ENCODE data around the gene TRMT2A. TPM values are rescaled to one million over a fixed set of nuclear protein-coding genes. Genes with fewer than 3 reads are reported as not detected.

The TRMT2A gene
- total RNA-seq, 1 donor from 2014 or later, result 161 TPM

DNA sequence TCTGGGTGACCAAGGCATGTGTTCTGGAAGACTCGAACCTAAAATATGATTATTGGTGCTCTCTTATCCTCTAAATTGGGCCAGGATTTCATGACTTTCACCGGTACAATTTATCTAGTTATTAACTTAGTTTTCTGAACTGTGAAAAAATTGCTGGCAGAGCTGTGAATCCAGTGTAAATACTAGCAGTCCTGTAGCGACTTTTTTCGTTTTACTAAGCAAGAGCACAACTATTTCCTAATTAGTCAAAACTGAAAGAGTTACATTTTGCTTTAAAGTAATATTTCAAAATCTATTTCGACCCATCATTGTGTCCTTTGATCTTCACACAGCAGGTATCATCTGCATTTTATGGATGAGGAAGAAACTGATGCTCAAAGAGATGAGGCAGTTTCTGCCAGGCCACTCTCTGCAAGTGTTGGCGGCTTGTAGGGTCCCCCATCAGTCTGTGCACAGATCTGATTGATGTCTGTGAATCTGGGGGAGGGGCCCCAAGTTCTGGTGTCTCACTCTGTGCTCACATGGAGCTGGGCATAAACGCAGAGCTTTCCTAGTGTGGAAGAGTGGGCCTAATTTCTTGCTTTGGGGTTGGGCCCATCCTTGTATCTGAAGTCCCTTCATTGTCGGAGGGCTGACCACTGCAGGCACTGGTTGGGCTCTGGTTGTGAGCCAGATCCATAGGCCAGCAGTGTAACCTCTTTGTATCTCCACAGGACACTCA lies 1.4 kb upstream of the TRMT2A start:
- intact Hi-C loops (cut with DNase I), result loop anchor here (10.0 kb wide), 2 partner anchors 154 to 404 kb away; partner anchors contain the start of gene SEPTIN5
- Histone ChIP-seq H3K9me3 (no peaks in the 10 kb centered on the region), H3K27ac (peak overlapping the region in 1 of 2 donors; percentile 85), H3K4me1 (peaks cover 6 to 18% of the 10 kb centered on the region in 2 donors), H3K27me3 (no peaks in the 10 kb centered on the region), H3K36me3 (peaks cover 21 to 51% of the 10 kb centered on the region in 2 donors), H3K4me3 (peak overlapping the region; percentile 68 to 85)
- TF ChIP-seq, protein P1, sequence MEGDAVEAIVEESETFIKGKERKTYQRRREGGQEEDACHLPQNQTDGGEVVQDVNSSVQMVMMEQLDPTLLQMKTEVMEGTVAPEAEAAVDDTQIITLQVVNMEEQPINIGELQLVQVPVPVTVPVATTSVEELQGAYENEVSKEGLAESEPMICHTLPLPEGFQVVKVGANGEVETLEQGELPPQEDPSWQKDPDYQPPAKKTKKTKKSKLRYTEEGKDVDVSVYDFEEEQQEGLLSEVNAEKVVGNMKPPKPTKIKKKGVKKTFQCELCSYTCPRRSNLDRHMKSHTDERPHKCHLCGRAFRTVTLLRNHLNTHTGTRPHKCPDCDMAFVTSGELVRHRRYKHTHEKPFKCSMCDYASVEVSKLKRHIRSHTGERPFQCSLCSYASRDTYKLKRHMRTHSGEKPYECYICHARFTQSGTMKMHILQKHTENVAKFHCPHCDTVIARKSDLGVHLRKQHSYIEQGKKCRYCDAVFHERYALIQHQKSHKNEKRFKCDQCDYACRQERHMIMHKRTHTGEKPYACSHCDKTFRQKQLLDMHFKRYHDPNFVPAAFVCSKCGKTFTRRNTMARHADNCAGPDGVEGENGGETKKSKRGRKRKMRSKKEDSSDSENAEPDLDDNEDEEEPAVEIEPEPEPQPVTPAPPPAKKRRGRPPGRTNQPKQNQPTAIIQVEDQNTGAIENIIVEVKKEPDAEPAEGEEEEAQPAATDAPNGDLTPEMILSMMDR (IDR thresholded peaks at IDR 0.05), result no peak
- DNase-seq (ENCODE audit: low spot score in 2 of 2), result no peak

DNA sequence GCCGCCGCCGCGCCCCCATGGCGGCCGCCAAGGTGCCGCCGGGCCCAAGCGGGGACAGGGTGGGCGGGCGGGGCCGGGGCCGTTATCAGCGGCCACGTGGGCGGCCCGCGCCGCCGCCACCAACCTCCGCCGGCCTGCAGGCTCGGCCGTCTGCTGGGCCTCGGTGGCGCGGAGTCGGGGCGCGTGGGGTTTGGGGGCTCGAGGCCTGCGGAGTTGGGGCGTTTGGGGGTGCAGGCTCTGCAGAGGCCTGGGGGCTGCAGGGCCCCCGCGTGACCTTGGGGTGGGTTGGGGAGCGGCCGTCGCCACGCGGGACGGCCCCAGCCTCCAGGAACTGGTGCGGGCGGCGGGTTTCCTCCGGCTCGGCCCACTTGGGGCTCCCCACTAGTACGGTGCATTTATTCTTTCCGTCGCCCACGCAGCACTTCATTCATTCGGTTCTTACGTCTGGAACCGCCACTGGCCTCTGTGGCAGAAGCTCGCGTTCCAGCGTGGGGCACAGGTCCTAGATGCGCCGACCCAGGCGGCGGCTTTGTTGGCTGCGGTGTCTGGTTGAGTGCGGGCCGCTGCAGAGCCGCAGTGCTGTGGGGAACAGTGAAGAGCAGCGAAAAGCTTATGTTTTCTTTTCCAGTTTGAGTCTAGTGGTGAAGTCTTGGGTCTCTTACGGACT lies 740 bp upstream of the TRMT2A start:
- peak overlapping the region; percentile 83 to 85 for H3K27ac ChIP-seq
- H3K9me3 ChIP-seq, result no peaks in the 10 kb centered on the region
- peaks cover 6 to 18% of the 10 kb centered on the region in 2 donors for H3K4me1 ChIP-seq
- intact Hi-C loops (cut with DNase I), result loop anchor here (1.0 to 10.0 kb wide), 5 partner anchors 14 to 403 kb away; partner anchors contain the start of genes DGCR8, SEPTIN5, TANGO2 and ZDHHC8
- H3K27me3 ChIP-seq, result no peaks in the 10 kb centered on the region
- no peak for DNase-seq (ENCODE audit: low spot score in 2 of 2)
- H3K36me3 ChIP-seq, result peaks cover 25 to 58% of the 10 kb centered on the region in 2 donors
- H3K4me3 ChIP-seq, result peak overlapping the region; percentile 68 to 85
- TF ChIP-seq, protein P1 (IDR thresholded peaks at IDR 0.05), result no peak

DNA sequence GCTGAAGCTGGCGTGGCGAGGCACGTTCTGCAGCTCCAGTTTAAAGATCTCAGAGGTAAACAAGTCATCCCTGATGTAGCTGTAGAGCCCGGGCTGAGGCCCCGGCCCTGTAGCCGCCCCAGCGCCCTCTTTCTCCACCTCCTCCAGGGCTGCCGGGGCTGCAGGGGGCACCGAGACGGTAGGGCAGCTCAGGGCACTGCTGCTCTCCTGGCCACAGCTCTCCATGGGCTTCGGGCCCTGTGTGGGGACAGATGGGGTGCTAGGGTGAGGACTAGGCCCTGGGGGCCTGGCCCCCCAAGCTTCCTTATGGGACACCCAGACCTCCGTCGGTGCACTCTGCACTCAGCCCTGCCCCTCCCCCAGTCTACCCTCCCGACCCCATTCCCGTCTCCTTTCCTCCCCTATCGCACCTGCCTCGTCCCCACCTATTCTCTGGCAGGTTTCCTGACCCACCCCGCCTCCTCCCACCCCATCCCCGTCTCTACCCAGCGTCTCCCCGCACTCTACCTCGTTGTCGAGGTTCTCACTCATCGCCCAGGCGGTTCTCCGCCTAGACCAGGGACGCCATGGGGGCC lies 563 bp downstream of the TRMT2A start:
- intact Hi-C loops (cut with DNase I), result loop anchor here (2.0 to 10.0 kb wide), 3 partner anchors 96 to 402 kb away; partner anchors contain the start of genes SEPTIN5 and TANGO2
- no peaks in the 10 kb centered on the region for H3K9me3 ChIP-seq
- TF ChIP-seq, protein P1 (IDR thresholded peaks at IDR 0.05), result no peak
- H3K36me3 ChIP-seq, result peaks cover 26 to 59% of the 10 kb centered on the region in 2 donors
- no peak for DNase-seq (ENCODE audit: low spot score in 2 of 2)
- H3K4me3 ChIP-seq, result peak overlapping the region; percentile 68 to 85
- H3K27ac ChIP-seq, result peak overlapping the region; percentile 83 to 85
- no peaks in the 10 kb centered on the region for H3K27me3 ChIP-seq
- H3K4me1 ChIP-seq, result peaks cover 6 to 18% of the 10 kb centered on the region in 2 donors

DNA sequence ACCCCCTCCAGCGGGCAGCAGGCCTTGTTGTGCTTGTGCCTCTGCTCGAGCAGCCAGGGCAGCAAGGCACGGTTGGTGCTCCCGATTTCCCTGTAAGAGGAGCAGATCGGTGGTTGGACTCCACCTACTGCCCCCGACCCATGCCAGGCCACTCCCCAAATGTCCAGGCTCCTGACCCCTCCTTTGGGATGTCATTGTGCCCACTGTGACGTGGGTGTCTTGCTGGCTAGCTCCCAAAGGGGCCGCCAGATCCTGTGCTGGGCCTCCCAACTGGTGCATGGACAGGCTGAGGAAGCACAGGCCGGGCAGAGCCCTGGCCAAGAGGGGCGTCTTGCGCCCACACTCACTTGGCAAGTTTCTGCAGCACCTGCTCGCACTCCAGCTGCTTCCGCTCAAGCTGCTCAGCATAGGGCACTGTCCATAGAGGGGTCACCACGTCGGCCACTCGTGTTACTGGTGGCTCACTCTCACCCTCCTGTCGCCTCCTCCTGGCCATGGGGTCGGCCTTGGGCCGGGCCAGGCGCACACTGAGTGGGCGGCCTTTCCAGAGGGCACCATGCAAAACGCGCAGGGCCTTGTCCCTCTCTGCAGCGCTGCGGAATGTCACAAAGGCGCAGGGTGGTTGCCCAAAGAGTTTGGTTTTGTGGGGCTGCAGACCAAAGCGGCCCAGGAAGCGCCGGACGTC lies 1.2 kb downstream of the TRMT2A start, which contains the start of gene RANBP1:
Gene RANBP1 (plus strand): TSS at position 414 of the 685 bp plus-strand sequence. CDS start 81 bp downstream, at position 495.
- Histone ChIP-seq H3K4me1 (peaks cover 6 to 18% of the 10 kb centered on the region in 2 donors), H3K27me3 (no peaks in the 10 kb centered on the region), H3K4me3 (peak within 1 kb of the TSS; percentile 68 to 85), H3K9me3 (no peaks in the 10 kb centered on the region), H3K36me3 (peaks cover 29 to 60% of the 10 kb centered on the region in 2 donors), H3K27ac (peak within 1 kb of the TSS; percentile 83 to 85)
- no peak for DNase-seq (ENCODE audit: low spot score in 2 of 2)
- TF ChIP-seq, protein P1 (IDR thresholded peaks at IDR 0.05), result no peak
- intact Hi-C loops (cut with DNase I), result loop anchor here (2.0 to 10.0 kb wide), 3 partner anchors 95 to 401 kb away; partner anchors contain the start of genes SEPTIN5 and TANGO2

Measured in ascending aorta (tissue), 2 donors.